GM21529 (cell line): Measurements from ENCODE around the gene INVS.
"Not testable (repeated sequence)": the region's sequence is repeated elsewhere in the genome, so short reads cannot be mapped to it uniquely, and the experiment has no call there.

Source experiments
- ATAC-seq: cut with Tn5 transposase; IDR thresholded peaks from one replicate; pipeline ENCODE4 v1.9.1; 2021; ENCODE audit not compliant: unreplicated experiment

The INVS gene

GRCh38 chr9:100082782-100083181 is 16.3 kb upstream of the INVS start:
- ATAC-seq: no peak

- peak; percentile 47 for ATAC-seq
Measured at GRCh38 chr9:100083448-100084127, 15.5 kb upstream of the INVS start.

GRCh38 chr9:100084128-100084453 is 15.0 kb upstream of the INVS start:
- peak; percentile 43 for ATAC-seq

- peak; percentile 85 for ATAC-seq
Measured at GRCh38 chr9:100084734-100085133, 14.3 kb upstream of the INVS start.

GRCh38 chr9:100086097-100086635 is 12.9 kb upstream of the INVS start:
- no peak for ATAC-seq

- ATAC-seq: no peak
Measured at GRCh38 chr9:100087218-100087617, 11.8 kb upstream of the INVS start.

GRCh38 chr9:100088202-100088601 is 10.8 kb upstream of the INVS start:
- no peak for ATAC-seq

GRCh38 chr9:100090880-100091279 is 8.2 kb upstream of the INVS start:
- no peak for ATAC-seq

GRCh38 chr9:100091650-100092049 is 7.4 kb upstream of the INVS start:
- ATAC-seq: no peak

GRCh38 chr9:100092066-100092465 is 7.0 kb upstream of the INVS start:
- no peak for ATAC-seq

GRCh38 chr9:100094411-100094810 is 4.6 kb upstream of the INVS start:
- ATAC-seq: not testable (repeated sequence)

GRCh38 chr9:100096378-100096916 is 2.6 kb upstream of the INVS start:
- no peak for ATAC-seq

GRCh38 chr9:100098046-100098886 is 777 bp upstream of the INVS start:
- peak; percentile 15 for ATAC-seq

GRCh38 chr9:100099722-100100042 is 639 bp downstream of the INVS start:
- ATAC-seq: peak; percentile 1

- no peak for ATAC-seq
Measured at GRCh38 chr9:100100146-100100667, 1.2 kb downstream of the INVS start.

- no peak for ATAC-seq
Measured at GRCh38 chr9:100101608-100102007, 2.6 kb downstream of the INVS start.

GRCh38 chr9:100104314-100104713 is 5.3 kb downstream of the INVS start:
- ATAC-seq: no peak

- no peak for ATAC-seq
Measured at GRCh38 chr9:100105861-100106260, 6.8 kb downstream of the INVS start.

- ATAC-seq: no peak
Measured at GRCh38 chr9:100106616-100107015, 7.6 kb downstream of the INVS start.

- no peak for ATAC-seq
Measured at GRCh38 chr9:100108559-100108958, 9.5 kb downstream of the INVS start.

- no peak for ATAC-seq
Measured at GRCh38 chr9:100111235-100111634, 12.2 kb downstream of the INVS start.
